ENCODE measurements around the gene TTLL11.
"Not testable (repeated sequence)": the region's sequence is repeated elsewhere in the genome, so short reads cannot be mapped to it uniquely, and the experiment has no call there.

TTLL11 gene

DNA sequence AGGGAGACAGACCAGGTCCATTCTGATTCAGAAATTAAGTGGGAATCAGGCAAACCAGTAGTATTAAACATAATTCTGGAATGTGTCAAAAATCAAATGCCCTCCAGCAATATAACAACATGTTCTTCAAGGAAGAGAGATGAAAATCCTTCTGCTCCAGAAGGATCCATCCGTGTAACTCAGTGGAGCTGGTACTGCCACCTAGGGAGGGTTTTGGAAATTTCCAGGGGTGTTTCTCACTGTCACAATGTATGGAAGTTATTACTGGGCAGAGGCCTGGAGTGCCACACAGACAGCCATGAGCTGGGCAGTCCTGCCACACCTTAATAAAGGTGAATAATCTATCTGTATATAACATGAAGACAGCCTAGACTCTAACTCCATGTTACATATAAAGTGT, 87.5 kb downstream of the TTLL11 start:
- DNase-seq (ENCODE audit: low read depth in 2 of 2), result no peak

DNA sequence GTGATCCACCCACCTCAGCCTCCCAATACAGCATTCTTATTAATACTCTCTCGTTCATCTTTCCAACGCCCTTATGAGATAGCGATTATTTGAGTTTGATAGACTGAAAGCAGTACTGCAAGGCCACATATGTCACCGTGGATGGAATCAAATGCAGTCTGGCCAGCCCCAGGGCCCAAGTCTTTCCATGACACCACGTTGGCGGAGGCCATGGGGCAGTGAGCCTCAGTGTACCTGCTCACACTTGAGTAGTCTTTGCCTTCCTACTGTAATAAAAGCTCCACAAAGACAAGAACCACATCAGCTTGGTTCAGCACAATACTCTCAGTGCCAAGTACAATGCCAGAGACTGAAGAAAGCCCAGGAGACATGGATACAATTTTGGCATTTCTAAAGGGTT, 88.5 kb downstream of the TTLL11 start:
- no peak for DNase-seq (ENCODE audit: low read depth in 2 of 2)

DNA sequence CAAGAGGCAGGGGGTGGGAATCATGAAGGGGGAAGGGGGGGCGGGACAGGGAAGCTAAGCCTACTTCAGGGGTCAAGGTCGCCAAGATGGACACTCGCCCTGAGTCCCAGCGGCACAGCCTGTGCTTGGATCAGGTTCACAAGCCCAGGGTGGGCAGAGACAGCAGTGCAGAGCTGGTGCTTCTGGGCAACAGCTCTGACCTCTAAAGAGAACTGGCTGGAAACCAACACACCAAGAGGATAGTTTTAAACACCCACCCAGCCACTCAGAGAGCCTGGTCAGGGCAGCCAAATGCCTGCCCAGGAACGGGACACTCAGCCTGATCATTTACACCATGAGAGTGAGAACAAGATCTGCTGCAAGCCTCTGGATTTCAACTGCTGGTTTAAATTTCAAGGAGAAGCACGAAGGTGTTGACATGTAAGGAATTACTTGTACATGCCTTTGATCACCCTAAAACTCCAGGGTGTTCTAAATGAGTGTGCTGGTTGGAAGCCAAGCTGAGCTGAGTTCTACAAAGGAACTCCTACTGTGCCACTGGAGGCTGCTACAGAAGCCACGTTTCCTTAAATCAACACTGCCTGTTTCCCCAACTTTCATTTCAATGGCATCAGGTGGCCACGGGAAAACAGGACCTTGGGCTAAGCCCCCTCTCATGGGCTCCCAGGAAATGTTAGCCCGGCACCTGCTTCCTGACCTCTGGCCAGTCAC, 91.5 kb downstream of the TTLL11 start:
- no peak for DNase-seq (ENCODE audit: low read depth in 2 of 2)

DNA sequence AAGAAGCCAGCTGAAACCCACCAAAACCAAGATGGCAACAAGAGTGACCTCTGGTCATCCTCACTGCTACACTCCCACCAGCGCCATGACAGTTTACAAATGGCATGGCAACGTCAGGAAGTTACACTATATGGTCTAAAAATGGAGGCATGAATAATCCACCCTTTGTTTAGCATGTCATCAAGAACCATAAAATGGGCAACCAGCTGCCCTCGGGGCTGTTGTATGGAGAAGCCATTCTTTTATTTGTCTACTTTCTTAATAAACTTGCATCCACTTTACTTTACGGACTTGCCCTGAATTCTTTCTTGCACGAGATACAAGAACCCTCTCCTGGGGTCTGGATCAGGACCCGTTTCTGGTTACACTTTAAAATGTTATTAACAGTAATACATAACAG, 92.6 kb downstream of the TTLL11 start:
- not testable (repeated sequence) for DNase-seq (ENCODE audit: low read depth in 2 of 2)

DNA sequence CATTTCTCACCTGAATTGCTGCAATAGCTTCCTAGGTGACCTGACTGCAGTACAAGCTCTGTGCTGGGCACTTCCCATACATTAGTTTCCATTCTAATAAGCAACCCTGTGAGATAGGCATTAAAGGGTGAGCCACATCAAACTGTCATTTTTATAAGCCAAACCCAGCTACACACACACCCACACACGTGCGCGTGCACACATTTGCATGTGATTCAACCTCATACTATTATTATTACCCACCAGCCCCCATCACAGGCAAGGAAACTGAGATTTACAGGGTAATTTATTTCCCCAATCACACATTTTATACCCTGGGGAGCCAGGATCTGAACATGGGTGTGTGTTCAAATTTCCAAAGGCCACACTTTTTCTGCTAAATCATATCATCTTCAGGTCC, 93.6 kb downstream of the TTLL11 start:
- DNase-seq (ENCODE audit: low read depth in 2 of 2), result no peak

DNA sequence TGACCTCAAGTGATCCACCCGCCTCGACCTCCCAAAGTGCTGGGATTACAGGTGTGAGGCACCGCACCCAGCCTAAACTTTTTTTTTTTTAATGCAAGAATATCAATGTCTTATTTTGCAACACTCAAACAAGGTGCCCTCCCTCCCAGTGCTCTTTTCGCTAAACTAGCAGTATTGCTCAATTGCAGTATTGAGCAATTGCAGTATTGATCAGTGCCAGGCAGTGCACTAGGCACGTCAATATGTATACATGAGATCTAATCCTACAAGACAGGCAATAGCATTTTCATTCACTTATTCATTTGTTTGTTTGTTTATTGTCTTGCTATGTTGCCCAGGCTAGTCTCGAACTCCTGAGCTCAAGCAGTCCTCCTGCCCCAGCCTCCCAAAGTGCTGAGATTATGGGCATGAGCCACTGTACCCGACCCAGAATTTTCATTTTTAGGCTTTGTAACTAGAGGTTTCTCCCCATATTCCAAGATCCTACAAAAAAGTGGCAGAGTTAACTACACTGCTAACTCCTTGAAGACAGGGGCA, 94.5 kb downstream of the TTLL11 start:
- DNase-seq (ENCODE audit: low read depth in 2 of 2), result no peak

DNA sequence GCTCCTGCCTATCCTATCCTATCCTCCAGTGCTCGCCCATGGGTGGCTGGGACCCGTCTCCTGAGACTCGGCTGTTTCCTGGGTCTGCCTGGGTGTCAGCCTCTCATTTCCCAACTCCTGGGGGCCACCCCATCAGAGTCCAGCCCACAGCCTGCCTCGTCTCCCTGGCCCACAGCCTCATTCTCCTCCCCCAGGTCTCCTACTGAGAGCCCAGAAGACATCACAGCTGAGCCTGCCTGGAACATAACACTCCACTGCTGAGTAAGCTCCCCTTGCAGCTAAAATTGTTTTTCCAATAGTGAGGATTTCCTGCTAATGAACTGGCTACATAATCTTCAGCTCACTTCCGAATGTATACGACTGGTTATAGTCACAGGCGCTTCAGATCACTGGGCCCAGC, 95.3 kb downstream of the TTLL11 start:
- DNase-seq (ENCODE audit: low read depth in 2 of 2), result no peak

DNA sequence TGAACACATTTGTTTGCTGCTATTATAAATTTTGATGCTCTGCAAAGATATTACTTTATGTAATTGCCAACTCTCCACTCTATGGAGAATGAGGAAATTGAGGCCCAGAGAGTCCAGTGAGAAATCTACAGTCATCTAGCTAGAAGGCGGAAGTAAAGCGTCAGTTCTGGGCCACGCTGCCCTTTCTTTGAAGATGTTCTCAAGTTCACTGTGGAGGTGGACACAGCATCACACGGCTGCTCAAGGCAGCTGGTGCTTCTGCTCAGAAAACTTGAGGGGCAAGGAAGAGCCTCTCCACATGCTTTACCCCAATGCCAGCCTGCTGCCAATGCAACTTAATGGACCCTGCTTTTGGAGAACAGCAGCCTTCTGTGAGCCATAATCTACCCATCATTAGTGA, 96.3 kb downstream of the TTLL11 start:
- no peak for DNase-seq (ENCODE audit: low read depth in 2 of 2)

DNA sequence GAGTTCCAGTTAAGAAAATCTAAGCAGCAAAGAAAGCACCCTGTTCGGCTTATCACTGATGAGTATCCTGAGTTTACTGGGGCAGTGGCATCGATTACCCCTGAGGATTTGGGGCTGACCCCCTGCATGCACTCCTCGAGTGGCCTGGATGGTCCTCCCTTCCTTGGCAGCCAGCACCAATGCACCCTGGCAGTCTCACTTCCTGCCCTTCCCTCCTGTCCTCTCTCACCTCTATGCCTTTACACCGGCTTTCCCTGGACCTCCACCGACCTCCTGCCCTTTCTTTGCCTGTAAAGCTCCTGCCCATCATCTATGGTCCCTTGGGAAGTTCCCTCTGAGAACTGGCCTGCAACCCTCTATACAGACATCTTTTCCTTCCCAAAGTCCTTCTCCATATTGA, 97.1 kb downstream of the TTLL11 start:
- DNase-seq (ENCODE audit: low read depth in 2 of 2), result no peak

DNA sequence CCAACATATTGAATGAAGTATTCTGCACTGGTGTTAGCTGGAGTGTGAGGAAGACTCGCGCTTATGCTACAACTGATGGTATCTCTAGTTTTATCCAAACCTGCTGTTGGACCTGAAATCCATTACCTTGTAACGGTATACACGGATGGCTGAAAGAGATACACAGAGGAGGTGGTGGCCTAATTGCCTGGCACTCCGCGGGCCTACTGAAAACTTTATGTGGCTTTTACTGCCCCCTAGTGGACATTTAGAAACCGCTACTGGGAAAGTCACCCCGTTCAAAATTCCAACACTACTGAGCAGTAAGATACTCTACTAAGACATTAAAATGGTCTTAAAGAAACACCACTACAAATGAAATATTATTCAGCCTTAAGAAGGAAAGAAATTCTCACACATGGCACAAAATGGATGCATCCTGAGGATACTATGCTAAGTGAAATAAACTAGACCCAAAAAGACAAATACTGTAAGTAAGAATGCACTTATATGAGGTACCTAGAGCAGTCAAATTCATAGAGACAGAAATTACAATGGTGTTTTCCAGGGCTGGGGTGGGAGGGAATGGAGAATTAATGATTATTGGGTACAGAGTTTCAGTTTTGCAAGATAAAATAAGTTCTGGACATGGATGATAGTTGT, 100.4 kb downstream of the TTLL11 start:
- no peak for DNase-seq (ENCODE audit: low read depth in 2 of 2)

DNA sequence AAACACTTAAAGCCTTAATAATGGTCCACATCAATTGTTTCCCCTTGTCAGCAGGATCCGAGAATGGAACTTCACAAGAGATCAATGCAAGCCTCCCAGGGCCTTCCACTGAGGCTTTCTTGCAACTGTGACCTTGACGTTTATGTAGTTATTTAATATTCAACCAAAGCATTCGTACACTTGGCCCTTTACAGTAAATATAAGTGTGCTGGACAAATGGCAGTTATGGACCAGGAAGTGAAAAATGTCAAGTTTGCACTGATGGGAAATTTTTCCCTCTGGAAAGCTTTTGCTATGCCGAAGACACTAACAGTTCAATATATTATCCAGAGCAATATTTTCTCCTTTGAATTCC, 101.8 kb downstream of the TTLL11 start:
- DNase-seq (ENCODE audit: low read depth in 2 of 2), result no peak

DNA sequence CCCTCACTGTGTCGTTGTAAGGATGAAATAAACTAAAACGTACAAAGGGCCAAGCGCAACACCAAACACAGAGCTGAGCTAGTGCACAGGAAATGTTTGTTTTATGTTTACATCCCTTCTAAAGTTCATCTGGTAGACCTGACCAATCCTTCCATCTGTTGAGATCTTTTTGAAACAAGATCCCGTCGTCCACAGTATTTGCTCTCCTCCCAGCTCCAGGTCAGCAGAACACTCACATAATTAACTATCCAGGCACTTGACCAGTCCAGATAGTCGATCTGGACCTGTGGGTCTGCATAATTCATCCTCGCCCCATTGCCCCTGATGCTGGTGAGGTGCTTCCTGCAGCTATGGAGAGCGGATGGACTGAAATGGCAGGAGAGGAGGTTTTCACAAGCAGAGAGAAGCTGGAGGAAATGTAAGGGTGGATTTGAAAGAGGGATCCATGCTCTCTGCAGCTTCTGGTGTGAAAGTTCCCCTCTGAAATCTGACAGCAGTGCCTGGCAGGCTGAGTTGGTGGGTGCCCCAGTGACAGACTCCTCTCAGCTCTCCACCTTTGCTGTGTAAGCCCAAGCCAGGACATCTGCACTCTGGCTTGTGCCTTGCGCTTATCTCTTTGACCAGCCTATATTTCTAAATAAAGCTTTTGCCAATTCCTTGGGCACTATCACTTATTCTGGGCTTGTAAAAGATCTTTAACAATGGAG, 102.4 kb downstream of the TTLL11 start:
- no peak for DNase-seq (ENCODE audit: low read depth in 2 of 2)

DNA sequence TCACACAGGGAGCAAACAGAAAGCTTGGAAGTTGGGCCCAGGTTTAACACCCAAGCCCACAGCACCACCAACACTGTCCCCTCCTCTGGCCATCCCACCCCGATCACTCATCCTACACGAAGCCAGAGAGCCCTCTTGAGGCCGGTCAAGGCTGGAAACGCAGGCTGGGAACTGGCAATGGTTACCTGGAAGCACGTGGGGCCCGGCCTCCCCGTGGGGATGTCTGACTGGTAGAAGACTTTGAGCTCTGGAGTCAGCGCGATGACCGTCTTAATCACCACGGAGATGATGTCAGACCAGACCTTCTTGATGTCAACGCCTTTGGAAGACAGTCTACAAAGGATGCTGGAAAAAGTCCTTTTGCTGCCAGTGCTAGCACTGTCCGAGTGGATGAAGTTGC, 104.1 kb downstream of the TTLL11 start:
- no peak for DNase-seq (ENCODE audit: low read depth in 2 of 2)

DNA sequence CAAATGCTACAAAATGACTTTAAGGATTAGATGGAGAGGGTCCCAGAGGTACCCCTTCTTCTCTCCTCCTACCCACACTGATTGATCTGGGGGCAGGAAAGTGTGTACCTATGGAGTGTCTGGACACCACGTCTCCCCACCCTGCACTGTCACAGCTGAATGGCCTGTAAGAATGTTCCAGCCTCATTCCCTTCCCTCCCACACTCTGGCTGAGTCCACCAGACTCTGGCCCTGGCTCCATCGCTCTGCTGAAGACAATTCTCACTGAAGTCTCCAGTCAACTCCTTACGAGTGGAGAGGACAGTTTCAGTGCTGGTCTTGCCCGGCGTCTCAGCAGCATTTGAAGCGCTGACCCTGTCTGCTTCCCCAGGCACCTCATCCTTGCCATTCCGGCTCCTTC, 105.8 kb downstream of the TTLL11 start:
- no peak for DNase-seq (ENCODE audit: low read depth in 2 of 2)

DNA sequence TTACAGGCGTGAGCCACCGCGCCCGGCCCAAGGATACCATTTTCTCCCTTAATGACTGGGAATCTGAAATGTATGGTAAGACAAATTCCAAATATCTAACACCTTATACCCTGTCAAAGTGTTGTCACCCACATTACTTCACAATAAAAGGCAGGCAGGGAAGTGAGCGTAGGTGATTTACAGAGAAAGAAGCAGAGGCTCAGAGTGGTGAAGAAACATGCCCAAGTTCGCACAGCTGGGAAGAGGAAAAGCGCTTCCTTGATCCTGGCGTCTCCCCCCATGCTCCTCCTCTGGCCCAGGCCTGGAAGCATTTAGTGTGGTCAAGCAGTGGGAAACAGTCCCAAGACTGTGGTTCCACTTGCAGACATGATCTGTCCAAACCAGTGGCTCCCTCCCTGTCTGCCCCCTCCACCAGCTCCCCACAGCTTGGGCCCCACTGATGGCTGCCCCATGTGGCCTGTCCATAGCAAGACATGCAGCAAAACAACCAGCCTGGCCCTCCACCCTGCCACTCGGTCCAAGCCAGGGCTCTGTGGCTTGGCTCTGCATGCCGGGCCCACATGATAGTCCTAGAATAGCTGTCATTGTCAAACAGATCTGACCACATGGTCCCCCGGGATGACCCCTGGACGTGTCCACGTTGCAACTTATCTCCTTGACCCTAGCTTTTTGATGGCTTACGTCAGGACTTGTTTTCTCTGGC, 107.2 kb downstream of the TTLL11 start:
- no peak for DNase-seq (ENCODE audit: low read depth in 2 of 2)

DNA sequence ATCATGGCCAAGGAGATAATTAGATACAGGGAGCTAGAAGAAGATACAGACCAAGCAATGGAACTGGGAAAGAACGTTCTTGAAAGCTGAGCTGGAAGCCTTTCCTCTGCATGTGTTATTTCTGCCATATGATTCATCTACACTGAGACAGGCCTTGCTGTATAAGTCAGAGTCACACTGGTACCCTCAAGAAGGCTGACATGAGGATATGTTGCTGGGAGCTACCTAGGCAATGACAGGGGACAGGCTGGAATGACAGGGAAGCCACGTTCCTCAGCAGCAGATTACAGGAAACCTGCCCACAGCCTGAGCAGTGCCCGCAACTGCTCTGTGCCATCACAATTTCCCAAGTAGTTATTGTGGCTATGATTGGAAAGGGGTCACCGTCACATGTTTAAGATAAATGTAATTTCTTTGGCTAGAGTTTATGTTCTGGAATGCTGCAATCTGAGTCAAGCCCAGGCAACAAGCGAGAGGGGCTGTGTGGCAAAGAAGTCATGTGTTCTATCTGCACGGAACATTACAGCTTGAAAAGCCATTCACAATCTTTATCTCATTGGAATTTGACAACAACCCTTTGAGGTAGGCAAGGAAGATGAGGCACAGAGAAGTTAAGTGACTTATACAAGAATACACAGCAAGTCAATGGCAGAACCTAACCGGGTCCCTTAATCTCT, 108.2 kb downstream of the TTLL11 start:
- no peak for DNase-seq (ENCODE audit: low read depth in 2 of 2)

DNA sequence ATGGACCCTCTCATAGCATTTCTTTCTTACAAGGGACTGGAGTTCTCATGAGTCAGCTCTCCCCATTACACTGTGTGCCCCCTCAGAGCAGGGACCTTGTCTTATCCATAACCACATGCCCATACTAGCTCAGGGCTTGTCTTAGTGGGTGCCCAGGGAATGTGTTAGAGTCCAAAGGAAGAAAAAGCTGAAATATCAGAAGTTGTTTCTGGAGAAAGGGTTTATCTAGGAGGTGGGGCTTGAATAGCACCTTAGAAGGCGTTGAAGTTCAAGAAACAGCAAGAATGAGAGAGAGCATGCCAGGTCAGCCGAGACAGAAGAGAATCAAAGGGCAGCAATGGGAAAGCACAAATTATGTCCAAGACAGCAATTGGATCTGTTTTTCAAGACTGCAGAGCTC, 109.4 kb downstream of the TTLL11 start:
- no peak for DNase-seq (ENCODE audit: low read depth in 2 of 2)

DNA sequence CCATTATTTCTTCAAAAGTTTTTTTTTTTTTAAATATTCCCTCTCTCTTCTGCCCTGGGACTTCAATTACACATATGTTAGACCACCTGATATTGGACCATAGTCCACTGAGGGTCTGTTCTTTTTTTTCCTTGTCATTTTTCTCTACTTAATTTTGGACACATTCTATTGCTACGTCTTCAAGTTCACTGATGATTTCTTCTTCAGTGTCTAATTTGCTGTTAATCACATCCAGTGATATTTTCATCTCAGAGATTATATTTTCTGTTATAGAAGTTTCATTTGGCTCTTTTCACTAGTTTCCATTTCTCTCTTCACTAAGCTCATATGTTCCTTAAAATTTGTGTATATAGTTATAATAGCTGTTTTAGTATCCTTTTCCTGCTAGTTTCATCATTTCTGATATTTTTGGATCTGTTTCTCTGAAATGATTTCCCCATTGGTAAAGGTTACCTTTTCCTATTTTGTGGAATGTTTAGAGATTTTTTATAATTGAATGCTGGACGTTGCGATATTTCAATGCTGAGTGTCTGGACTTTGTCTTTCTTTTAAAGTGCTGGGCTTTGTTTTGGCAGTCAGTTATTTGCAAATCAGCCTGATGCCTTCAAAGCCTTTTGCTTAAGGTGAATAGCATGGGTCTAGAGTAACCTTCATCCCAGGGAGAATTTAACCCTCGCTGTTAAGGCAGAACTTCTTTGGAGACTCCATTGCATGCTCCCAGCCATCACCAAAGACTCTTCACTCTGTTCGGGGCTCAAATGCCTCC, 111.8 kb downstream of the TTLL11 start:
- no peak for DNase-seq (ENCODE audit: low read depth in 2 of 2)

DNA sequence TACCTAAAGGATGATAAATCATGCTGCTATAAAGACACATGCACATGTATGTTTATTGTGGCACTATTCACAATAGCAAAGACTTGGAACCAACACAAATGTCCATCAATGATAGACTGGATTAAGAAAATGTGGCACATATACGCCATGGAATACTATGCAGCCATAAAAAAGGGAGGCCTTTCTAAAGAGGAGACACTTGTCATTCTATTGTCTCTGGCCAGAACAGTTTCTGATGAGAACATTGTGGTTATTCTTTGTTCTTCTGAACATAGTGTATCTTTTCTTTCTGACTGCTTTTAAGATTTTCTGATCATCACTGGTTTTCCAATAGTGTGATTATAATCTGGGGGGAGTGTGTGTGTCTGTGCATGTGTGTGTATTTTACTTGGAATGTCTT, 112.4 kb downstream of the TTLL11 start:
- not testable (repeated sequence) for DNase-seq (ENCODE audit: low read depth in 2 of 2)

DNA sequence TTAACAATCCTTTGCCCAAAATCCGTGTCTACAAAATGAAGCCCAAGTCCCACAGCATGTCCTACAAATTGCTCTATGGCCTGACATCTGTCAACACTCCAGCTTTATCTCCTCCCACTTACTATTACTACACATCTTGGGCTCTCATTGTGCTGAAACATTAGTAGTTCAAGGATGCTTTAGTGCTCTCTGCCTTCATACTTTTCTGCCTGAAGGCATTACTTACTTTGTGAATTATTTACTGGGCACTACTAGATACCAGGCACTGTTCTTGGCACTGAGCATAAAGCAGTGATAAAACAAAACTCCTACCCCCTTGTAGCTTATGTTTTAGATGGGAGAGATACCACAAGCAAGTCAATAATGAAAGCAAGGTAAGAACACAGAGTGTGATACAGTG, 113.4 kb downstream of the TTLL11 start:
- no peak for DNase-seq (ENCODE audit: low read depth in 2 of 2)

DNA sequence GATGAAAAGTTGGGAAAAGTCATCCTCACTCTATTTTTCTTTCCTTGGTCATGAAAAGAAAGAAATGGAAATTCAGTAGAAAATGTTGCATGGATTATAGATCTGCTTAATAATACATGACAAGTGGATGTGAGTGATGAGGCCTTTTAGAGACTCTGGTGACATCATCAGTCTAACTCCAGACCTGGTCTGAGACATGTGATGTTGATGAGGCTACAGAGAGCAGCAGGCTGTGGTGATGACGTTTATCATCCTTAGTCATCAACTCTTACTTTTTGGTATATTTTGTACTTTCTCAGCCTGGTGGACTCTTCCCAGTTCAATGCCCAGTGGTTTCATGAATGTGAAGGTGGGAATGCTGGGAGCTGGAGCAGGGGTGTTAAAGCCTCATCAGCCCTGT, 116.4 kb downstream of the TTLL11 start:
- no peak for DNase-seq (ENCODE audit: low read depth in 2 of 2)
